PC-3 (cell line): ENCODE results near the gene TFAP2A. TPM values are rescaled to one million over a fixed set of nuclear protein-coding genes. Genes with fewer than 3 reads are reported as not detected.

Experiments
- ATAC-seq: fragments of 200-7000 bp; cut with Tn5 transposase; 2 replicates; pipeline ENCODE4 v1.9.1; 2020; ENCODE audit warnings: mild to moderate bottlenecking, moderate library complexity
- BruUV-seq: library from RNA; stranded (reverse); fragments of 400-500 nt; replicated peaks from 2 replicates; lab custom pipeline; 2021; lab: Mats Ljungman, UMichigan
- CTCF ChIA-PET: fragments of 300-600 bp; sonication (Branson Sonifier 250); formaldehyde crosslinking; loops from one replicate; lab custom pipeline; 2022; ENCODE audit warnings: antibody characterized with exemption; lab: Charles Lee
- POLR2A ChIA-PET: fragments of 300-600 bp; sonication (Branson Sonifier 250); formaldehyde crosslinking; loops from one replicate; lab custom pipeline; 2022; ENCODE audit warnings: antibody characterized with exemption; ENCODE audit not compliant: unreplicated experiment; lab: Charles Lee
- DNase-seq: peaks from one replicate; pipeline ENCODE4 v3.0.0-alpha.2; 2015
- H2AFZ ChIP-seq: fragments of 300-600 bp; sonication (generic); 2 replicates; pipeline ENCODE4 v1.6.0; 2016; ENCODE audit warnings: antibody characterized with exemption, low read length
- H3F3A ChIP-seq: fragments of 300-600 bp; sonication (generic); one replicate; pipeline ENCODE4 v1.6.0; 2017; ENCODE audit warnings: antibody characterized with exemption, low read length, control low read depth, mild to moderate bottlenecking; ENCODE audit not compliant: unreplicated experiment
- H3K27ac ChIP-seq: fragments of 300-600 bp; sonication (generic); 2 replicates; pipeline ENCODE4 v1.5.1; 2016; ENCODE audit warnings: mild to moderate bottlenecking, low read length
- H3K27me3 ChIP-seq: fragments of 300-600 bp; sonication (generic); 2 replicates; pipeline ENCODE4 v1.6.1; 2016; ENCODE audit warnings: low read length, mixed read lengths
- H3K36me3 ChIP-seq: fragments of 300-600 bp; sonication (generic); 2 replicates; pipeline ENCODE4 v1.6.1; 2016; ENCODE audit warnings: low read depth, mixed run types, low read length, mixed read lengths
- H3K4me1 ChIP-seq: fragments of 300-600 bp; sonication (generic); 2 replicates; pipeline ENCODE4 v1.5.1; 2016; ENCODE audit warnings: low read length; ENCODE audit not compliant: insufficient read depth
- H3K4me2 ChIP-seq: fragments of 300-600 bp; sonication (generic); 2 replicates; pipeline ENCODE4 v1.6.0; 2016; ENCODE audit warnings: low read length
- H3K4me3 ChIP-seq: fragments of 300-600 bp; sonication (generic); 2 replicates; pipeline ENCODE4 v1.5.1; 2016; ENCODE audit warnings: mild to moderate bottlenecking, low read length, mixed read lengths
- H3K79me2 ChIP-seq: fragments of 300-600 bp; sonication (generic); 2 replicates; pipeline ENCODE4 v1.6.1; 2017; ENCODE audit warnings: low read length, mixed read lengths
- H3K9ac ChIP-seq: fragments of 300-600 bp; sonication (generic); 2 replicates; pipeline ENCODE4 v1.6.0; 2016; ENCODE audit warnings: mild to moderate bottlenecking, low read length
- H3K9me2 ChIP-seq: fragments of 300-600 bp; sonication (generic); replicated peaks from 2 replicates; pipeline ENCODE4 v1.6.1; 2016; ENCODE audit warnings: mixed run types, low read length, mixed read lengths
- H3K9me3 ChIP-seq: fragments of 300-600 bp; sonication (generic); 2 replicates; pipeline ENCODE4 v1.6.1; 2016; ENCODE audit warnings: low read length, mixed read lengths
- H4K20me1 ChIP-seq: fragments of 300-600 bp; sonication (generic); 2 replicates; pipeline ENCODE4 v1.6.1; 2016; ENCODE audit warnings: low read length, mixed read lengths
- EZH2 ChIP-seq: fragments of 300-600 bp; sonication (generic); IDR thresholded peaks from one replicate; pipeline ENCODE4 v1.6.1; 2017; ENCODE audit warnings: antibody characterized with exemption, mild to moderate bottlenecking, low read length; ENCODE audit not compliant: unreplicated experiment
- EZH2phosphoT487 ChIP-seq: fragments of 300-600 bp; sonication (generic); IDR thresholded peaks from 2 replicates; pipeline ENCODE4 v1.6.1; 2018; ENCODE audit warnings: mild to moderate bottlenecking, antibody characterized with exemption, low read length, borderline replicate concordance
- intact Hi-C: fragments of 100-400 bp; cut with micrococcal nuclease; formaldehyde crosslinking; loops from 2 replicates; pipeline ENCODE4 v1.9.0; 2023
- total RNA-seq: library from RNA; depleted of rRNA; stranded (reverse); fragments of >200 nt; gene quantifications from 2 replicates; pipeline ENCODE4 v1.2.3, GENCODE V29; 2014
- TF ChIP-seq, protein P1 (sequence below): fragments of 300-600 bp; sonication (generic); conservative IDR thresholded peaks from 2 replicates; pipeline ENCODE4 v1.5.1; 2017; ENCODE audit warnings: antibody characterized with exemption, low read depth, mild to moderate bottlenecking, low read length

The TFAP2A gene
- total RNA-seq, 1 experiment from 2014 or later: 29.4 TPM

DNA sequence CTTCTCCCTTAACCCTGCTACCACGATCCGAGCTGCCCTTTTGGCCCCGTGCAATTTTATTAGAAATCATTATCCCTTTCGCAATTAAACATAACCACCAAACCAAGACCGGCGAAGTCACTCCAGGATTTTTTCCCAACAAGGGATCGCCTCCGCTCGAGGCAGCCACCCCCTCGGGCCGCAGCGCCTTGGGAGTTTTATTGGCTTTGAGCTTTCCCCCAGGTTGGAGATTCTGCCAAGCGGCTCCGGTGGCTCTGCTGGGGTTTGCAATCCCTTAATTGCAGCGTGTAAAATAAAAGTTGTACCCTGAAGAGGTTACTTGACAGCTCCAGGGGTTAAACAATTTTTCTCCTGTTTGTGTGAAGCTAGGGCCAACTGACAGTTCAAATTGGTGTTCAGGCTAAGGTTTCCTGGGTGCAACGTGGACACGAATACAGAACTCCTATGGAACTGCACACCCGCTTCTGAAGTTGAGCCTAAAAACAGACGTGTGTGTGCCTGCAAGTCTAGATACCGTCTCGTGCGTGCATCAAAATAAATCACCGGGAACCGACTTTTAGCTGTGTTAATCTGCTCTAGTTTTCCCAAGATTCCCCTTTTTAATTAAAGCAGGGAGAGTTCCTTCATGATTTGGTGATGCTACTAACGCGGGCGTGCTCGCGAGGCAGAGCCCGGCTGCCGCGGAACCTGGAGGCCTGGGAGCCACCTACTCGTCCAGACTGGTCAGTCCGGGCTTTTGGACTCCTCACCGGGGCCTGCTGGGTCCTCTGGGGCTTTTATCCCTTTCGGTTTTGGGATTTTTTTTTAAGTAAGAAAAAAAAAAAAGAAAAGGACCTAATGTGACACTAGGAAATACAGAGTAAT lies 975 bp upstream of the TFAP2A start:
- Histone ChIP-seq H3K27me3 (no peaks in the 10 kb centered on the region), H2AFZ (peak overlapping the region; percentile 63), H3K9ac (peak overlapping the region; percentile 99), H3K4me2 (peak overlapping the region; percentile 99), H3K79me2 (peaks cover 75% of the 10 kb centered on the region), H3K4me1 (peaks cover 39% of the 10 kb centered on the region), H4K20me1 (no peaks in the 10 kb centered on the region), H3K9me3 (no peaks in the 10 kb centered on the region), H3K27ac (peak overlapping the region; percentile 98), H3K9me2 (no peaks in the 10 kb centered on the region), H3K4me3 (peak overlapping the region; percentile 91), H3K36me3 (peaks cover 4% of the 10 kb centered on the region; the same call in 1 of the 2 replicates), H3F3A (no peaks in the 10 kb centered on the region)
- ChIA-PET CTCF (interaction anchor here (0.7 to 2.1 kb wide), 7 partner anchors 11 to 344 kb away, joined by 3 to 26 read pairs (median 10); no protein-coding TSS in a partner anchor), POLR2A (interaction anchor here (0.9 kb wide), 1 partner anchor 11 kb away, joined by 9 read pairs; no protein-coding TSS in a partner anchor)
- TF ChIP-seq, protein P1, sequence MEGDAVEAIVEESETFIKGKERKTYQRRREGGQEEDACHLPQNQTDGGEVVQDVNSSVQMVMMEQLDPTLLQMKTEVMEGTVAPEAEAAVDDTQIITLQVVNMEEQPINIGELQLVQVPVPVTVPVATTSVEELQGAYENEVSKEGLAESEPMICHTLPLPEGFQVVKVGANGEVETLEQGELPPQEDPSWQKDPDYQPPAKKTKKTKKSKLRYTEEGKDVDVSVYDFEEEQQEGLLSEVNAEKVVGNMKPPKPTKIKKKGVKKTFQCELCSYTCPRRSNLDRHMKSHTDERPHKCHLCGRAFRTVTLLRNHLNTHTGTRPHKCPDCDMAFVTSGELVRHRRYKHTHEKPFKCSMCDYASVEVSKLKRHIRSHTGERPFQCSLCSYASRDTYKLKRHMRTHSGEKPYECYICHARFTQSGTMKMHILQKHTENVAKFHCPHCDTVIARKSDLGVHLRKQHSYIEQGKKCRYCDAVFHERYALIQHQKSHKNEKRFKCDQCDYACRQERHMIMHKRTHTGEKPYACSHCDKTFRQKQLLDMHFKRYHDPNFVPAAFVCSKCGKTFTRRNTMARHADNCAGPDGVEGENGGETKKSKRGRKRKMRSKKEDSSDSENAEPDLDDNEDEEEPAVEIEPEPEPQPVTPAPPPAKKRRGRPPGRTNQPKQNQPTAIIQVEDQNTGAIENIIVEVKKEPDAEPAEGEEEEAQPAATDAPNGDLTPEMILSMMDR: no peak
- TF ChIP-seq EZH2phosphoT487 (no peak), EZH2 (no peak)
- ATAC-seq (no peak), DNase-seq (peak; percentile 26)
- BruUV-seq: TSS peak; percentile 25
- intact Hi-C loops: loop anchor here (1.0 kb wide), 1 partner anchor 160 kb away; no protein-coding TSS in a partner anchor

DNA sequence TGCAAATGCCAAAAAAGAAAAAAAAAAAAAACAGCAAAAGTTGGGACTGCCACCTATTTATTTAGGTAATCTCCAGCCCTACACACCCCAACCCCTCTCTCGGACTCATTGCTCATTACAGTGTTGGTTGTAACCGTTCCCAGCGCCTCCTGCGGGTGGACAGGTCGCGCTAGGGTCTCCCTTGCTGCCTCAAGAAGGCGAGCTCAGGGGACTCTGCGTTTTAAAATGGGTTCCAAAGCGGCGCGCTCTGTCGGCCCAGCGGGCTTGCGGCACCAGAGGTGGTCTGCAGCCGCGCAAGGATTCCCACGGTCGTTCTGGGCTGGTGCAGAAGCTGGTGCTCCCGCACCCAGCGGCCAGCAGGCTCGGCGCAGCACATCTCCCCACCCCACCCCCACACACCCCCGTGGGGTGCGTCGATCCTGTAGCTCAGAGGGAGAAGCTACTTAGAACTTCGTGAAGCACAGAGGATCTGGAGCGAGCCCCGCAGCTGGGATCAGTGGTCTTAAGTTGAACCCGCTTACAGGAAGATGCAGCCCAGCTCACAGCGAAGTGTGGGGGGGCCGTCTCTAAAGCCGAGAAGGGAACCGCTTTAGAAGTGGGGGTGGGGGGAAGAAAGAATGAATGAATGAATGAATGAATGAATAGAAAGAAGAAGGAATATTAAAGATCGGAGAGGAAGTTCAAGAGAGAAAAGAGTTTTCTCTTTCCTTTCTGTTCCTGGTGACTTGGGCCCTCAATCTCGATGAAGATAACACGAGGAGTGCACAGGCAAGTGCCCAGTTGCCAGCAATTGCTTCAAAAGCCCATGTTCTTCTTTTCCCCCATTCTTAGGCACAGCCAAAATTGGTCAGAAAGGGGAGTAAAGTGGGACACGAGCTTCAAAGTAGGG lies 780 bp downstream of the TFAP2A start:
- peaks cover 16% of the 10 kb centered on the region for H3K36me3 ChIP-seq
- H2AFZ ChIP-seq: peak overlapping the region; percentile 73
- DNase-seq (peak; percentile 69), ATAC-seq (peak; percentile 18)
- TSS peak; percentile 20 for BruUV-seq
- ChIA-PET POLR2A (interaction anchor here (0.6 to 1.0 kb wide), 8 partner anchors 14 to 1009 kb away, joined by 3 to 16 read pairs (median 4); no protein-coding TSS in a partner anchor), CTCF (interaction anchor here (0.6 to 2.1 kb wide), 11 partner anchors 9 to 766 kb away, joined by 3 to 26 read pairs (median 6); no protein-coding TSS in a partner anchor)
- peaks cover 92% of the 10 kb centered on the region for H3K79me2 ChIP-seq
- no peaks in the 10 kb centered on the region for H3K9me2 ChIP-seq
- H3K27ac ChIP-seq: peak overlapping the region; percentile 98
- intact Hi-C loops: loop anchor here (1.0 to 5.0 kb wide), 4 partner anchors 10 to 1012 kb away; no protein-coding TSS in a partner anchor
- no peaks in the 10 kb centered on the region for H3K27me3 ChIP-seq
- 0 out of 2 replicates have a peak, but pooled peaks cover 6% of the 10 kb centered on the region for H4K20me1 ChIP-seq
- peak overlapping the region; percentile 91 for H3K4me3 ChIP-seq
- H3K4me1 ChIP-seq: peaks cover 28% of the 10 kb centered on the region
- no peaks in the 10 kb centered on the region for H3F3A ChIP-seq
- peak overlapping the region; percentile 99 for H3K4me2 ChIP-seq
- peak overlapping the region; percentile 99 for H3K9ac ChIP-seq
- TF ChIP-seq EZH2 (no peak), EZH2phosphoT487 (no peak)
- TF ChIP-seq, protein P1: peak; percentile 54
- H3K9me3 ChIP-seq: no peaks in the 10 kb centered on the region
